IPS-NIHi11 (cell line): ENCODE results near the gene HPCA.

Source experiments
- DNase-seq: peaks from one replicate; pipeline ENCODE4 v3.0.0; 2012; ENCODE audit warnings: mixed read lengths, low spot score

The HPCA gene

GRCh38 chr1:32934535-32934934 lies 48.2 kb downstream of the HPCA start:
- no peak for DNase-seq

GRCh38 chr1:32937061-32937460 lies 50.8 kb downstream of the HPCA start:
- DNase-seq, result no peak

- DNase-seq, result no peak
Observed at GRCh38 chr1:32939655-32940371, 53.5 kb downstream of the HPCA start.

- no peak for DNase-seq
Observed at GRCh38 chr1:32944180-32944579, 57.9 kb downstream of the HPCA start.
